Panc1 (cell line): Measurements from ENCODE around the gene CR2.

ENCODE experiments used
- CTCF ChIP-seq: fragments of 450-650 bp; IDR thresholded peaks from 2 replicates; pipeline ENCODE4 v1.5.1; 2017; ENCODE audit warnings: mild to moderate bottlenecking
- POLR2AphosphoS5 ChIP-seq: IDR thresholded peaks from 2 replicates; pipeline ENCODE4 v1.6.1; 2012; ENCODE audit warnings: mild to moderate bottlenecking, low read depth, low read length, moderate library complexity
- REST ChIP-seq, 2 experiments: IDR thresholded peaks; 2 replicates each; pipeline ENCODE4 v1.6.1; 2011 to 2012; ENCODE audit warnings: low read depth in 2 of 2, control low read depth in 1 of 2, low read length in 1 of 2, mild to moderate bottlenecking in 1 of 2, moderate library complexity in 1 of 2; ENCODE audit not compliant: insufficient read depth in 1 of 2
- SIN3A ChIP-seq: IDR thresholded peaks from 2 replicates; pipeline ENCODE4 v1.6.1; 2012; ENCODE audit warnings: low read depth, mild to moderate bottlenecking, low read length, moderate library complexity, borderline replicate concordance; ENCODE audit not compliant: insufficient read depth
- TCF7L2 ChIP-seq: IDR thresholded peaks from 2 replicates; pipeline ENCODE4 v1.6.1; 2011; ENCODE audit warnings: mild to moderate bottlenecking, low read depth, low read length, inconsistent platforms

GRCh38 chr1:207454046-207454964 lies at the start of gene CR2:
- TF ChIP-seq CTCF: peak; percentile 44
- TF ChIP-seq POLR2AphosphoS5: no peak
- TF ChIP-seq SIN3A: no peak
- no peak for TF ChIP-seq TCF7L2
- TF ChIP-seq REST (IDR thresholded peaks at IDR 0.05; ENCODE audit: insufficient read depth in 1 of 2, low read depth in 2 of 2, low read length in 1 of 2): no peak
